Measurements from ENCODE around the gene FBXL16. TPM values are rescaled to one million over a fixed set of nuclear protein-coding genes. Genes with fewer than 3 reads are reported as not detected.

The FBXL16 gene
- total and polyA plus RNA-seq, 9 of the 15 experiments (the other 6 are each of a cell fraction or from before 2014, with no cell fraction given): 0.21 to 8.2 (median 1.7) TPM

GRCh38 chr16:740764-741505 lies 35.3 kb upstream of the FBXL16 start, which contains the start of gene CIAO3 (continued):
- TF ChIP-seq BRF1 (IDR thresholded peaks at IDR 0.05; ENCODE audit: borderline replicate concordance, extremely low read depth, insufficient read length) (no peak), ZNF133 (CRISPR knock-in tag; IDR thresholded peaks at IDR 0.05) (no peak), ARID2 (IDR thresholded peaks at IDR 0.05) (no peak), ZBTB33 (CRISPR knock-in tag; IDR thresholded peaks at IDR 0.05) (no peak), EZH2 (IDR thresholded peaks at IDR 0.05; ENCODE audit: borderline replicate concordance, low read depth, low read length) (no peak), GTF2A2 (tag; IDR thresholded peaks at IDR 0.05) (no peak), SFPQ (IDR thresholded peaks at IDR 0.05; ENCODE audit: low read depth, low read length) (no peak), GTF2E2 (tag; IDR thresholded peaks at IDR 0.05) (0 out of 2 replicates have a peak, but pooled peaks have one; percentile 34), KLF16 (IDR thresholded peaks at IDR 0.05) (0 out of 2 replicates have a peak, but pooled peaks have one; percentile 43), NBN (IDR thresholded peaks at IDR 0.05; ENCODE audit: low read depth) (no peak), RNF2 (IDR thresholded peaks at IDR 0.05) (no peak), ZNF140 (CRISPR knock-in tag; IDR thresholded peaks at IDR 0.05) (no peak), ZBTB43 (CRISPR knock-in tag; IDR thresholded peaks at IDR 0.05) (no peak)
- TF ChIP-seq, protein P1, sequence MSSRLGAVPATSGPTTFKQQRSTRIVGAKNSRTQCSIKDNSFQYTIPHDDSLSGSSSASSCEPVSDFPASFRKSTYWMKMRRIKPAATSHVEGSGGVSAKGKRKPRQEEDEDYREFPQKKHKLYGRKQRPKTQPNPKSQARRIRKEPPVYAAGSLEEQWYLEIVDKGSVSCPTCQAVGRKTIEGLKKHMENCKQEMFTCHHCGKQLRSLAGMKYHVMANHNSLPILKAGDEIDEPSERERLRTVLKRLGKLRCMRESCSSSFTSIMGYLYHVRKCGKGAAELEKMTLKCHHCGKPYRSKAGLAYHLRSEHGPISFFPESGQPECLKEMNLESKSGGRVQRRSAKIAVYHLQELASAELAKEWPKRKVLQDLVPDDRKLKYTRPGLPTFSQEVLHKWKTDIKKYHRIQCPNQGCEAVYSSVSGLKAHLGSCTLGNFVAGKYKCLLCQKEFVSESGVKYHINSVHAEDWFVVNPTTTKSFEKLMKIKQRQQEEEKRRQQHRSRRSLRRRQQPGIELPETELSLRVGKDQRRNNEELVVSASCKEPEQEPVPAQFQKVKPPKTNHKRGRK (tag; IDR thresholded peaks at IDR 0.05): no peak
- TF ChIP-seq, protein P2, sequence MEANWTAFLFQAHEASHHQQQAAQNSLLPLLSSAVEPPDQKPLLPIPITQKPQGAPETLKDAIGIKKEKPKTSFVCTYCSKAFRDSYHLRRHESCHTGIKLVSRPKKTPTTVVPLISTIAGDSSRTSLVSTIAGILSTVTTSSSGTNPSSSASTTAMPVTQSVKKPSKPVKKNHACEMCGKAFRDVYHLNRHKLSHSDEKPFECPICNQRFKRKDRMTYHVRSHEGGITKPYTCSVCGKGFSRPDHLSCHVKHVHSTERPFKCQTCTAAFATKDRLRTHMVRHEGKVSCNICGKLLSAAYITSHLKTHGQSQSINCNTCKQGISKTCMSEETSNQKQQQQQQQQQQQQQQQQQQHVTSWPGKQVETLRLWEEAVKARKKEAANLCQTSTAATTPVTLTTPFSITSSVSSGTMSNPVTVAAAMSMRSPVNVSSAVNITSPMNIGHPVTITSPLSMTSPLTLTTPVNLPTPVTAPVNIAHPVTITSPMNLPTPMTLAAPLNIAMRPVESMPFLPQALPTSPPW (CRISPR knock-in tag; IDR thresholded peaks at IDR 0.05): peak; percentile 56
- TF ChIP-seq, protein P3, sequence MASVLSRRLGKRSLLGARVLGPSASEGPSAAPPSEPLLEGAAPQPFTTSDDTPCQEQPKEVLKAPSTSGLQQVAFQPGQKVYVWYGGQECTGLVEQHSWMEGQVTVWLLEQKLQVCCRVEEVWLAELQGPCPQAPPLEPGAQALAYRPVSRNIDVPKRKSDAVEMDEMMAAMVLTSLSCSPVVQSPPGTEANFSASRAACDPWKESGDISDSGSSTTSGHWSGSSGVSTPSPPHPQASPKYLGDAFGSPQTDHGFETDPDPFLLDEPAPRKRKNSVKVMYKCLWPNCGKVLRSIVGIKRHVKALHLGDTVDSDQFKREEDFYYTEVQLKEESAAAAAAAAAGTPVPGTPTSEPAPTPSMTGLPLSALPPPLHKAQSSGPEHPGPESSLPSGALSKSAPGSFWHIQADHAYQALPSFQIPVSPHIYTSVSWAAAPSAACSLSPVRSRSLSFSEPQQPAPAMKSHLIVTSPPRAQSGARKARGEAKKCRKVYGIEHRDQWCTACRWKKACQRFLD (CRISPR knock-in tag; IDR thresholded peaks at IDR 0.05): no peak

All from K562 (cell line).